Neuronal stem cell (in vitro differentiated cells): Measurements from ENCODE around the gene NGFR.

Experiments
- DNase-seq: peaks from one replicate; pipeline ENCODE4 v3.0.0-alpha.2; 2013; ENCODE audit warnings: low spot score
- H2AFZ ChIP-seq: one replicate; pipeline ENCODE4 v1.6.1; 2013; ENCODE audit warnings: mild to moderate bottlenecking, low read length, inconsistent platforms
- H2AK5ac ChIP-seq: 2 replicates; pipeline ENCODE4 v1.6.1; 2013; ENCODE audit warnings: low read depth, mild to moderate bottlenecking, inconsistent platforms, low read length, moderate library complexity, mixed read lengths
- H2BK120ac ChIP-seq: 2 replicates; pipeline ENCODE4 v1.6.1; 2013; ENCODE audit warnings: low read depth, mild to moderate bottlenecking, inconsistent platforms, low read length, moderate library complexity, mixed read lengths
- H2BK12ac ChIP-seq: one replicate; pipeline ENCODE4 v1.6.1; 2013; ENCODE audit warnings: low read length, inconsistent platforms
- H2BK15ac ChIP-seq: 2 replicates; pipeline ENCODE4 v1.6.1; 2013; ENCODE audit warnings: mild to moderate bottlenecking, low read length, inconsistent platforms, mixed read lengths
- H2BK5ac ChIP-seq: one replicate; pipeline ENCODE4 v1.6.1; 2013; ENCODE audit warnings: inconsistent platforms, mild to moderate bottlenecking, low read length, moderate library complexity
- H3K14ac ChIP-seq: one replicate; pipeline ENCODE4 v1.6.1; 2013; ENCODE audit warnings: low read length, inconsistent platforms
- H3K18ac ChIP-seq: 2 replicates; pipeline ENCODE4 v1.6.1; 2013; ENCODE audit warnings: low read length, inconsistent platforms
- H3K23ac ChIP-seq: 2 replicates; pipeline ENCODE4 v1.6.1; 2013; ENCODE audit warnings: low read depth, mild to moderate bottlenecking, mixed read lengths, low read length, inconsistent platforms; ENCODE audit not compliant: poor library complexity
- H3K27ac ChIP-seq: replicated peaks from 3 replicates; pipeline ENCODE4 v1.5.1; 2013; ENCODE audit warnings: low read length, inconsistent platforms
- H3K27me3 ChIP-seq, 3 experiments: 2 replicates each; pipeline ENCODE4 v1.6.1; 2013; ENCODE audit warnings: low read length in 3 of 3, mild to moderate bottlenecking in 2 of 3, inconsistent platforms in 1 of 3, low read depth in 1 of 3, mixed read lengths in 1 of 3, moderate library complexity in 1 of 3; ENCODE audit not compliant: control insufficient read depth in 3 of 3, insufficient read depth in 3 of 3
- H3K36me3 ChIP-seq, 2 donors: replicated peaks in 1 of 2; 2 replicates each; pipeline ENCODE4 v1.6.1; 2013; ENCODE audit warnings: low read length in 2 of 2; ENCODE audit not compliant: control insufficient read depth in 2 of 2, insufficient read depth in 2 of 2
- H3K4ac ChIP-seq: 2 replicates; pipeline ENCODE4 v1.6.1; 2013; ENCODE audit warnings: inconsistent platforms, mild to moderate bottlenecking, low read length, moderate library complexity
- H3K4me1 ChIP-seq, 2 donors: 1 replicate in 1 of 2; 2 replicates in 1 of 2; pipeline ENCODE4 v1.6.1; 2013; ENCODE audit warnings: low read length in 2 of 2, low read depth in 1 of 2; ENCODE audit not compliant: control insufficient read depth in 2 of 2, insufficient read depth in 1 of 2
- H3K4me2 ChIP-seq: one replicate; pipeline ENCODE4 v1.6.1; 2013; ENCODE audit warnings: mild to moderate bottlenecking, low read length, inconsistent platforms; ENCODE audit not compliant: insufficient read depth, poor library complexity, severe bottlenecking
- H3K4me3 ChIP-seq, 2 donors: 2 replicates each; pipeline ENCODE4 v1.5.1; 2013; ENCODE audit warnings: low read length in 2 of 2, mild to moderate bottlenecking in 2 of 2, inconsistent platforms in 1 of 2, moderate library complexity in 1 of 2
- H3K79me1 ChIP-seq: one replicate; pipeline ENCODE4 v1.6.1; 2013; ENCODE audit warnings: low read depth, mild to moderate bottlenecking, inconsistent platforms, low read length, moderate library complexity
- H3K9ac ChIP-seq: one replicate; pipeline ENCODE4 v1.6.1; 2013; ENCODE audit warnings: mild to moderate bottlenecking, low read depth, low read length, inconsistent platforms; ENCODE audit not compliant: poor library complexity
- H3K9me3 ChIP-seq, 2 donors: replicated peaks in 1 of 2; 2 replicates each; pipeline versions ENCODE3 to v1.6.1; 2013; ENCODE audit warnings: low read length in 2 of 2, mild to moderate bottlenecking in 2 of 2, inconsistent platforms in 1 of 2, low read depth in 1 of 2, mixed read lengths in 1 of 2, moderate library complexity in 1 of 2; ENCODE audit not compliant: control insufficient read depth in 2 of 2, insufficient read depth in 1 of 2
- H4K8ac ChIP-seq: one replicate; pipeline ENCODE4 v1.6.1; 2013; ENCODE audit warnings: low read depth, mild to moderate bottlenecking, inconsistent platforms, low read length, moderate library complexity
- H4K91ac ChIP-seq: one replicate; pipeline ENCODE4 v1.6.1; 2013; ENCODE audit warnings: low read length, low read depth, mild to moderate bottlenecking, inconsistent platforms; ENCODE audit not compliant: poor library complexity
- WGBS, 2 donors: extraction: QIAGEN DNeasy Blood & Tissue Kit; methylation state at CpG; one replicate each; pipeline ENCODE4 v1.1.7; 2013; ENCODE audit warnings: missing lambda C conversion rate in 2 of 2, mixed read lengths in 1 of 2; ENCODE audit not compliant: insufficient read length in 2 of 2, insufficient replicate concordance in 1 of 2; ENCODE audit errors: extremely low coverage in 2 of 2; 5-methylcytosine and 5-hydroxymethylcytosine counted together

Gene NGFR

DNA sequence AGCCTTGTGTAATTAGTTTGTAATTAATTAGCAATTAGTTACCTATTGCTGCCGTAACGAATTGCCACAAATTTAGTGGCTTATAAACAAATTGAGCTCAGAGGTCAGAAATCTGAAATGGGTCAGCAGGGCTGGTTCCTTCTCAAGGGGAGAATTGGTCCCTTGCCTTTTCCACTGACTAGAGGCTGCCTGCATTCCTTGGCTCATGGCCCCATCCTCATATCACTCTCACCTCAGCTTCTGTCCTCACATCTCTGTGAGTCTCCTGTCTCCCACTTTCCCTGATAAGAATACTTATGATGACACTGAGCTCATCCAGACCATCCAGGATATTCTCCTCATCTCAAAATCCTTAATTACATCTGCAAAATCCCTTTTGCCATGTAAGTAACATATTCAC lies 31.0 kb upstream of the NGFR start:
- Histone ChIP-seq H4K91ac (no peak overlapping the region), H3K4me3 (no peak overlapping the region), H2BK5ac (no peak overlapping the region), H3K9me3 (peaks cover 6 to 12% of the 10 kb centered on the region in 2 donors), H3K79me1 (no peaks in the 10 kb centered on the region), H2BK12ac (no peak overlapping the region), H3K27me3 (peaks cover 0 to 68% (median 5%) of the 10 kb centered on the region in 3 experiments), H3K23ac (no peak overlapping the region), H3K18ac (no peak overlapping the region), H3K4me2 (no peak overlapping the region), H3K27ac (no peak overlapping the region), H3K9ac (no peak overlapping the region), H3K4me1 (no peaks in the 10 kb centered on the region), H3K14ac (no peak overlapping the region), H2BK15ac (no peak overlapping the region), H2AFZ (no peak overlapping the region), H3K4ac (no peak overlapping the region), H4K8ac (no peak overlapping the region), H2BK120ac (no peak overlapping the region), H2AK5ac (no peak overlapping the region), H3K36me3 (no peaks in the 10 kb centered on the region)
- DNase-seq: no peak
- WGBS, 2 donors: no CpG with 5 or more reads among the region's 2 CpGs

DNA sequence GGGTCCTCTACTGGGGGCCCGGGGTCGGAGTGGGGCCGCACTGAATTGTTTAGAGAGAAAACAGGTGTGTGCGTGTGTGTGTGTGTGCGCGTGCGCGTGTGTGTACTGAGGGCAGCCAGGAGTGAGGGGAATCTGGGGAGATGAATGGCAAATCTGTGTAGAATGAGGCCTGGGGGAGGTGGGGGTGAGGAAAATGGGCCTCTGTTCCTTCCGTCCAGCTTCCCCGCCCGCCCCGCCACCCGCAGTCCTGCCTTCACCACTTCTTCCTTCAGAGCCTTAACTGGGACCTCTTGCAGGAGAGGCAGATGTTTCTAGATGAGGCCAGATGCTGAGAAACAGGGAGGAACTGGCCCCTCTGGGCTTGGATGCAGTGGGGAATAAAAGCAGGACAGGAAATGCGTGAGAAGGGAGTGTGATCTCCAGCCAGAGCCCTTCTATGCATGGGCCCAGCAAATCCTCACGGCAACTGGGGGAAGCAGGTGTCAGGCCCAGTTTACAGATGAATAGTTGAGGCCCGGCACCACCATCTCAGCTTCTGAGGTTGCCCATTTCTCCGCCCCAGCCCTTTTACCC lies 29.7 kb upstream of the NGFR start:
- Histone ChIP-seq H3K9ac (no peak overlapping the region), H3K18ac (no peak overlapping the region), H2BK120ac (no peak overlapping the region), H3K79me1 (no peaks in the 10 kb centered on the region), H3K4ac (no peak overlapping the region), H2AFZ (no peak overlapping the region), H3K4me2 (no peak overlapping the region), H2BK5ac (no peak overlapping the region), H3K4me1 (peaks cover 1 to 4% of the 10 kb centered on the region in 2 donors), H3K27me3 (peaks cover 0 to 68% (median 10%) of the 10 kb centered on the region in 3 experiments), H3K4me3 (no peak overlapping the region), H3K9me3 (peaks cover 6 to 12% of the 10 kb centered on the region in 2 donors), H4K8ac (no peak overlapping the region), H2BK15ac (no peak overlapping the region), H3K23ac (no peak overlapping the region), H3K27ac (no peak overlapping the region), H4K91ac (no peak overlapping the region), H3K36me3 (no peaks in the 10 kb centered on the region), H2BK12ac (no peak overlapping the region), H2AK5ac (peak overlapping the region; percentile 58), H3K14ac (no peak overlapping the region)
- WGBS, 2 donors: no CpG with 5 or more reads among the region's 17 CpGs
- DNase-seq: no peak

DNA sequence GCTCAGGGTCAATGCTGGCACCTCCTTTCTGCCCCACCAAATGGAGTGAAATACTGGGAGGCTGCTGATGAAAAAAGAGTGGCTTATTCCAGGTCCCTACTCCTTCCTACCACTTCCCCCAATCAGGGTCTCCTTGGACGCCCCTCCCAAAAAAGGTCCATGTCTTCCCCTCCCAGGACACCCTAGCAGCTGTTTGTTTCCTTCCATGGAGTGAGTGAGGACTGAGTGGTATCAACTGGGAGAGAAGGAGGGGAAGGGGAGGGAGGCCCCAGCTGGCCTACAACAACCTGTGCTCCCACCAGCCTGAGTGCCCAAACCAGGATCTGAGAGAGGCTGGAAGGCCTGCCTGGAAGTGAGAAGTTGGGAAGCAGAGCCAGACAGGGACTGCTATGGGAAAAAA lies 28.7 kb upstream of the NGFR start:
- H3K9ac ChIP-seq: no peak overlapping the region
- no peak overlapping the region for H3K4ac ChIP-seq
- H2AK5ac ChIP-seq: no peak overlapping the region
- H3K4me2 ChIP-seq: no peak overlapping the region
- no peak overlapping the region for H2BK120ac ChIP-seq
- H3K4me3 ChIP-seq: no peak overlapping the region
- no peak overlapping the region for H3K14ac ChIP-seq
- no peak overlapping the region for H3K23ac ChIP-seq
- no peak overlapping the region for H2BK5ac ChIP-seq
- no peak overlapping the region for H4K8ac ChIP-seq
- no peak overlapping the region for H2BK15ac ChIP-seq
- no CpG with 5 or more reads among the region's 1 CpG for WGBS, 2 donors
- DNase-seq: no peak
- no peaks in the 10 kb centered on the region for H3K79me1 ChIP-seq
- no peak overlapping the region for H2BK12ac ChIP-seq
- no peak overlapping the region for H4K91ac ChIP-seq
- no peak overlapping the region for H2AFZ ChIP-seq
- no peaks in the 10 kb centered on the region for H3K36me3 ChIP-seq
- H3K4me1 ChIP-seq: peaks cover 11 to 12% of the 10 kb centered on the region in 2 donors
- H3K9me3 ChIP-seq: peaks cover 6 to 12% of the 10 kb centered on the region in 2 donors
- H3K27ac ChIP-seq: no peak overlapping the region
- peaks cover 0 to 68% (median 11%) of the 10 kb centered on the region in 3 experiments for H3K27me3 ChIP-seq
- H3K18ac ChIP-seq: peak overlapping the region; percentile 9

DNA sequence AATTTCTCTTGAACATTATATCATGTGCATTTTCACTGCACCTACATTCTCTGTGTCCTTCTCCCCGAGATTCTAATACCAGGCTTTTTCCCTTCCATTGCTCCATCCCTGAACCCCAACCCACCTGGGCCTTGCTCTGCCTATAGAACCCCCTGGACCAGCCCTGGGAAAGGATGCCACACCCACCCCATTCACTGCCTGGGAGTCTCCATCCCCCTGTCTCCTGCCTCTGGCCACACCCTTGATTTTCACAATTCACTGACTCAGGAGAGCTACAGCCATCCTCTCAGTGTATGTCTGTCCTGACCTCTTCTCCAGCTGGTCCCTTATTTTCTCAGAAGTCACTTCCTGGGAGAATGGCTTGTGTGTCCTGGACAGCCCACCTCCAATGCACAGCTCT lies 27.9 kb upstream of the NGFR start:
- Histone ChIP-seq H3K9me3 (peaks cover 6 to 12% of the 10 kb centered on the region in 2 donors), H3K4me3 (no peak overlapping the region), H3K4me1 (peaks cover 12 to 14% of the 10 kb centered on the region in 2 donors), H2BK5ac (no peak overlapping the region), H3K18ac (no peak overlapping the region), H2BK120ac (no peak overlapping the region), H3K27ac (no peak overlapping the region), H3K4me2 (no peak overlapping the region), H4K8ac (no peak overlapping the region), H3K9ac (no peak overlapping the region), H2BK12ac (no peak overlapping the region), H2AFZ (no peak overlapping the region), H3K23ac (no peak overlapping the region), H2AK5ac (no peak overlapping the region), H3K36me3 (no peaks in the 10 kb centered on the region), H2BK15ac (no peak overlapping the region), H4K91ac (no peak overlapping the region), H3K27me3 (peaks cover 0 to 71% (median 11%) of the 10 kb centered on the region in 3 experiments), H3K79me1 (no peaks in the 10 kb centered on the region), H3K4ac (no peak overlapping the region), H3K14ac (no peak overlapping the region)
- WGBS, 2 donors: no CpG with 5 or more reads among the region's 1 CpG
- DNase-seq: no peak
